Fibroblast of lung (primary cell): ENCODE measurements around the gene SDK1.

Experiments used
- EZH2 ChIP-seq: IDR thresholded peaks from 2 replicates; pipeline ENCODE4 v1.5.1; 2012; ENCODE audit warnings: low read length, control low read depth, mild to moderate bottlenecking; ENCODE audit errors: missing control alignments
- TF ChIP-seq, protein P1 (sequence below), 2 donors: IDR thresholded peaks in 1 of 2; conservative IDR thresholded peaks in 1 of 2; 1 replicate in 1 of 2; 2 replicates in 1 of 2; pipeline ENCODE4 v1.5.1; 2011 to 2012; ENCODE audit warnings: low read length in 2 of 2, control low read depth in 1 of 2, inconsistent platforms in 1 of 2, low read depth in 1 of 2, mild to moderate bottlenecking in 1 of 2

DNA sequence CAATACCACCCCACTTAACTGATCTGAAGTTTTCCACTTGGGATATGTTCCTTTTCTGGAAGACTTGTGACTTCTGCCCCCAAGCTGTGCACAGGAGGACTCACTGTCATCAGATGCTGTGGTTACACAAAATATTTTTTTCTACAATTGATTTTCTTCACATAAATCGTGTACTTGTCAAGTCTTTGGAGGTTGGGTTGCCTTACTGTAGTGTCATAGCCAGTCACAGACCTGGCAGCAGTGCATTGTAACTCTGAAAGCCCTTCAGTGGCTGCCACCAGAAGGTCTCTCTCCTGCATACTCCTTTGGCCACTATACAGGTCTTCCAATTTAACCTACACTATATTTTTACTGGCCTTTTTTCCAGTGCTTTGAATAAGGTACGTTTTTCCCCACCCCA is 73.2 kb downstream of the SDK1 start:
- TF ChIP-seq, protein P1, sequence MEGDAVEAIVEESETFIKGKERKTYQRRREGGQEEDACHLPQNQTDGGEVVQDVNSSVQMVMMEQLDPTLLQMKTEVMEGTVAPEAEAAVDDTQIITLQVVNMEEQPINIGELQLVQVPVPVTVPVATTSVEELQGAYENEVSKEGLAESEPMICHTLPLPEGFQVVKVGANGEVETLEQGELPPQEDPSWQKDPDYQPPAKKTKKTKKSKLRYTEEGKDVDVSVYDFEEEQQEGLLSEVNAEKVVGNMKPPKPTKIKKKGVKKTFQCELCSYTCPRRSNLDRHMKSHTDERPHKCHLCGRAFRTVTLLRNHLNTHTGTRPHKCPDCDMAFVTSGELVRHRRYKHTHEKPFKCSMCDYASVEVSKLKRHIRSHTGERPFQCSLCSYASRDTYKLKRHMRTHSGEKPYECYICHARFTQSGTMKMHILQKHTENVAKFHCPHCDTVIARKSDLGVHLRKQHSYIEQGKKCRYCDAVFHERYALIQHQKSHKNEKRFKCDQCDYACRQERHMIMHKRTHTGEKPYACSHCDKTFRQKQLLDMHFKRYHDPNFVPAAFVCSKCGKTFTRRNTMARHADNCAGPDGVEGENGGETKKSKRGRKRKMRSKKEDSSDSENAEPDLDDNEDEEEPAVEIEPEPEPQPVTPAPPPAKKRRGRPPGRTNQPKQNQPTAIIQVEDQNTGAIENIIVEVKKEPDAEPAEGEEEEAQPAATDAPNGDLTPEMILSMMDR (conservative IDR thresholded peaks at IDR 0.05 in 1 of 2, IDR thresholded peaks at IDR 0.05 in 1 of 2; ENCODE audit: low read depth in 1 of 2, low read length in 2 of 2): no peak
- TF ChIP-seq EZH2: no peak
